GM23248 (cell line): ENCODE results near the gene RUNX3.

Source experiments
- EZH2 ChIP-seq: fragments of 200-600 bp; sonication (generic); IDR thresholded peaks from 2 replicates; pipeline ENCODE4 v1.6.1; 2018; ENCODE audit warnings: antibody characterized with exemption, mild to moderate bottlenecking; ENCODE audit not compliant: insufficient read depth, poor library complexity, severe bottlenecking
- EZH2phosphoT487 ChIP-seq: fragments of 200-600 bp; sonication (generic); IDR thresholded peaks from 2 replicates; pipeline ENCODE4 v1.6.1; 2018; ENCODE audit warnings: antibody characterized with exemption, moderate library complexity, mild to moderate bottlenecking, low read depth; ENCODE audit not compliant: insufficient read depth

DNA sequence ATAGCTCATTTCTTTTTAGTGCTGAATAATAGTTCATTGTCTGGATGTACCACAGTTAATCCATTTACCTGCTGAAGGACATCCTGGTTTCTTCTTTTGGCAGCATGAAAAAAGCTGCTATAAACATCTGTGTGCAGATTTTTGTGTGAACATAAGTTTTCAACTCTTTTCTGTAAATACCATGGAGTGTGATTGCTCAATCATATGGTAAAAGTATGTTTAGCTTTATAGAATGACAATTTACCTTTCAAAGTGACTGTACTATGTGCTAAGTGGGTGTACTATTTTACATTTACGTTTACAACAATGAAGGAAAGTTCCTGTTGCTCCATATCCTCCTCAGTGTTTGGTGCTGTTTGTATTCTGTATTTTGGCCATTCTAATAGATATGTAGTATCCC, 49.0 kb downstream of the RUNX3 start:
- no peak for TF ChIP-seq EZH2phosphoT487
- no peak for TF ChIP-seq EZH2
